ENCODE results near the gene DUSP22.

DUSP22 gene

DNA sequence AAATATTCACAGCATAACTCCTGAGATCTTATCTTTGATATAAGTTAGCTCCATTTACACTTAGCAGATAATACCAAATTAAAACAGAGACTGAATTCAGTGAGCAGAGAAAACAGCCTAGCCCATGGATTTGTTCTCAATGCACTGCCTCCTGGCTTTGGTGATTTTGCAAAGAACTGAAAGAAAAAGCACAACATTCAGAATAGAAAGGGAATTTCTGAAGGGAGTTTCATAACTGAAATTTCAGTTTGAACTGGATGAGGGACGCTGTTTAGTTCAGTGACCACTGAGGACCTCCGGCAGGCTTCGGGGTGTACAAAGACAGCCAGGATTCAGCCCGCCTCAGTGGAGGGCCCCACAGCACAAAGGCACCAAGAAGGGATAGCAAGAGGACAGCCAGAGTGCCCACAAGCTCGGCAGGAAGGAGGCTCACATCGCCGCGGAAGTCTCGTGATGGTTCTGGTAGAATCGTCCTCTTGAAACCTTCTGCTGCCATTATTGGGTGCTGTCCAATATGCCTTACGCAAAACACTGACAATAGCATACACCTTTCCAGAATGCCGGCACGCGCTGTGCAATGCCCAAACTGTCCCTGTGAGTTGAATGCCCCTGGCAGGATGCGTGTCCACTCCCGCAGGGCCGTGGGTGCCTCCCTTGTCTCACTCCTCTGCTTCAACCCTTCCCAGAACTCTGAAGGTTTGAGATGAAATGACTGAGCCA lies 89.6 kb downstream of the DUSP22 start:
- DNase-seq: no peak

GRCh38 chr6:382883-383810 lies 90.9 kb downstream of the DUSP22 start:
- DNase-seq: no peak

- no peak for DNase-seq
These were observed 91.6 kb downstream of the DUSP22 start for GRCh38 chr6:383856-384255.

DNA sequence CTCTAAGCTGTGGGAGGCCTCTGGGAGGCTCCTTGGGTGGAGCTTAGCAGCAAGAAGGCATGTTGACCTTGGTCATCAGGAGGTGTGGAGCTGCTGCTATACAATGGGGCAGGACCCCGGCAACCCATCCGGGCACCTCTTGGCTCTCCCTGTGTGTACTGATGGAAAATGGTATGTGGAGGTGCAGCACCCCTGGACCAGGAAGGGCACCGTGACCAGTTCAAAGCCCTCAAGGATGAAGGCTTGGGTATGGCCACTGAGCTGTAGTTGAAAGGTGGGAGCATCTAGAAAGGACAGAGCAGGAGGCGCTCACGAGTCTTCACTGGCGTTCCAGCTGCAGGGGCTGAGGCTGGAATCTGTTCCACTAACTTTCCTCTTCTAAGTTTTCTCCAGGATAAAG lies 92.6 kb downstream of the DUSP22 start:
- DNase-seq: no peak

DNA sequence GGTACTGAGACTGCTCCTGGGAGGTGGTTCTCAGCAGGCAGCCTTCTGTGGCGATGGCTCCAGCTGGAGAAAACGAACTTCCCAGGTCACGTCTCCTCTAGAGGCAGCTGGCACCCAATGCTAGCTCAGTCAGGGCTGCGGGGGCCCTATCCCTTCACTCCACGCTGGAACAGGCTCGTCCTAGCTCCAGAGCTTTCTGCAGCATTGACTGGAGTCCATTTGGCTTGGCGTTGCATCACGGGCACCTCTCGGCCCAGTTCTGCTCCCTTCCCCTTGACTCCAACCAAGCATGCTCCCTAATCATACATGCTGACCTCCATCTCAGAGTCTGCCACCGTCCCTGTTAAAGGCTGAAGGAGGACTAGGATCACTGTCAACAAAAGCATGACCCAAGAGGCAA lies 93.3 kb downstream of the DUSP22 start:
- DNase-seq: no peak

GRCh38 chr6:386688-387266 lies 94.5 kb downstream of the DUSP22 start:
- DNase-seq: no peak

- DNase-seq: no peak
These were observed 95.0 kb downstream of the DUSP22 start for GRCh38 chr6:387293-387741.

DNA sequence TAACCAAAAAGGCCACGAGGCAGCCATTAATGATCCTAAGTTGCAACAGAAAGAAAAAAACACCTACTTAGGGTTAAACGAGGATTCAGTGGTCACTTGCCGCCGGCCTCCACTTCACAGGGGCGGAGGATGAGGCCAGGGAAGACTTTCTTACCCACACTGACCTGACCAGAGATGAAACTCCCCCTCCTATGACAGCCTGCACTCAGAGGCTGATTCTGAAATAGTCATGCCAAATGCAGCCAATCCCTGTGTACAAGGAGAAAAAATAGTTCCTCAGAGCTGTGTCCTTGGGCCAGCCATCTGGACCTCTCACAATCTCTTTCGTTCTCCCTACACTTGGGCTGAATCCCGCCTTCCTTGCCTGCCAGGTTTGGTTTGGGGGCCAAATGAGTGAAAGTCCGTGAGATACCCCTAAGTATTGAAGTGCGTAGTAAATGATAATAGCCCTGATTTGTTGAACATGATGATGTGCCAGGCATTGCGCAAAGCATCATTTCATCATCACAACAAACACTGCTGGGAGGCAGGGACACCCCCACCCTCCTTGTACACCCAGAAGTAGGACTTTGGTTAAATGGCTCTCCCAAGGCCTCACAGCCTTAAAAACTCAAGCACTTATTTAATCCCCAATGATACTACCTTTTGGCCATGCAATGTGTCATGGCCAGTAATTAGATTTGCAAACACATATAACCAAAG lies 96.1 kb downstream of the DUSP22 start:
- DNase-seq: no peak

GRCh38 chr6:389143-389542 lies 96.9 kb downstream of the DUSP22 start:
- DNase-seq: no peak

DNA sequence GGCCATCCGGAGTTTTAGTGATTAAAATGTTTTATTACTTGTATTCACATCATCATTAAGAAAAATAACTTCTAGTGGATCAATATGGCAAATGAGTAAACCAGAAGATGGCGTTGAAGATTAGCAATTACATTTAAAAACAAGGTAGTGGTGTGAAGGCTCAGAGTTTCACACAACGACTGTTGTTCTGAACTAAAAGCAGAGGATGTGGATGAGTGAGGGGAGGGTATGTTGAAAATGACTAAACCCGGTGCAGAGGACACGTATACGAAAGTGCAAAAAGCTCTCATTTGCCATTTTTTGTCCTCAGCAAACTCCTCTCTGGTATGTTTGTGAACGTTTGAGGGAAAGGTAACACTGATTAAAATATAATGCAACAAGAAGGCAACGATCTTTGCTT lies 97.3 kb downstream of the DUSP22 start:
- DNase-seq: no peak

- DNase-seq: no peak
These were observed 98.7 kb downstream of the DUSP22 start for GRCh38 chr6:390914-391558.

DNA sequence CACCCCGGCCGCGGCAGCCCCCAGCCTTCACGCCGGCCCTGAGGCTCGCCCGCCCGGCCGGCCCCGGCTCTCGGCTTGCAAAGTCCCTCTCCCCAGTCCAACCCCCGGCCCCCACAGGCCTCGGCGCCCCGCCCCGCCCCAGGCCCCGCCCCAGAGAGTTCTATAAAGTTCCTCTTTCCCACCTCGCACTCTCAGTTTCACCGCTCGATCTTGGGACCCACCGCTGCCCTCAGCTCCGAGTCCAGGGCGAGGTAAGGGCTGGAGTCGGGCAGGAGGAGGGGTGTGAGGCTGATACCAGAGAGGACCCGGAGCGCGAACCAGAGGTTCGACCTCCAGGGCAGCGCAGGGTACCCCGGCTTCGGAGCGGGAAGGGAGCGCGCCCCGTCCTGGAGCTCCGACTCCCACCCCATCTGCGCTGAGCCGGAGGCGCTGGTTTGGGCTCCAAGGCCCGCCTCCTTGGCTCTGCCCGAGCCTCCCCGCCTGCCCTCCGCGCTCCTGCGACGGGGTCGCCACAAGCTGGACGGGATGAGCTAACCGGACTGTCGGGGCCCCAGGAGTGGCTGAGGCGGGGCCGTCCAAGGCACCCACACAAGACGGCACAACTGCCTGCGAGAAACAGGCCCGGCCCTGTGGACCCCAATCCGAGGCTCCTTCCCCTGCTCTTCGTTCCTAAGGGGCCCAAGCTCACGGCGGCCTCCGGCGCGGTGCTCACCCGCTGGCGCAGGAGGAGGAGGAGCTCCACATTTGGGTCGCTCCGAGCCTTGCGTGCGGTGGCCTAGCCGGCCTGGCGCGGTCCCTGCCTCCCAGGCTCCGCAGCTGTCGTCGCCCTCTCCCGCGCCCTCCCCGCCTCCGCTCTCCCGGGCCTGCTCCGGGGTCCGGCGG lies 99.5 kb downstream of the DUSP22 start, which contains the start of gene IRF4:
IRF4 (plus strand) TSS at position 194 of the 882 bp plus-strand sequence. CDS start 1,401 bp downstream, outside the sequence.
- DNase-seq: peak; percentile 35 to 75 (median 58)

- DNase-seq: peak in 1 of 4 experiments; percentile 23
These were observed 100.4 kb downstream of the DUSP22 start for GRCh38 chr6:392441-393390.

GRCh38 chr6:393391-394221 lies 101.3 kb downstream of the DUSP22 start:
- no peak for DNase-seq

DNA sequence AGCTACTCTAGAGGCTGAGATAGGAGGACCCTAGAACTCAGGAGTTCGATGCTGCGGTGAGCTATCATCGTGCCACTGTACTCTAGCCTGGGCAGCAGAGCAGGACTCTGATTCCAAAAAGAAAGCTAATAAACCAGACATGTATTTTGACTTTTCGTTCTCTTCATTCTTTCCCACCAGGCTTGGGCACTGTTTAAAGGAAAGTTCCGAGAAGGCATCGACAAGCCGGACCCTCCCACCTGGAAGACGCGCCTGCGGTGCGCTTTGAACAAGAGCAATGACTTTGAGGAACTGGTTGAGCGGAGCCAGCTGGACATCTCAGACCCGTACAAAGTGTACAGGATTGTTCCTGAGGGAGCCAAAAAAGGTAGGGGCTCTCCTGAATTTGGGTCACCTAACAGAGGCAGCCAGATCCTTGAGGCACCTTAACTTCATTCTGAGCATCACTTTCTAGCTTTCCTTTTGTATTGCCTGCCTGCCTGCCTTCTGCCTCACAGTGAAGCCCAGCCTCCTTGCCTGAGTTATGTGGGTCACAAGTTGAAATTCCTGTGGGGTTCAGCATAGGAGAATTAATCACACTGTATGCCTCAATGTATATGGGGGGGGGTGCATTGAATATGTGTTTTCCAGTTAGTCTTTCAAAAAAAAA lies 102.5 kb downstream of the DUSP22 start:
- no peak for DNase-seq

- DNase-seq: no peak
These were observed 103.3 kb downstream of the DUSP22 start for GRCh38 chr6:395432-396125.

DNA sequence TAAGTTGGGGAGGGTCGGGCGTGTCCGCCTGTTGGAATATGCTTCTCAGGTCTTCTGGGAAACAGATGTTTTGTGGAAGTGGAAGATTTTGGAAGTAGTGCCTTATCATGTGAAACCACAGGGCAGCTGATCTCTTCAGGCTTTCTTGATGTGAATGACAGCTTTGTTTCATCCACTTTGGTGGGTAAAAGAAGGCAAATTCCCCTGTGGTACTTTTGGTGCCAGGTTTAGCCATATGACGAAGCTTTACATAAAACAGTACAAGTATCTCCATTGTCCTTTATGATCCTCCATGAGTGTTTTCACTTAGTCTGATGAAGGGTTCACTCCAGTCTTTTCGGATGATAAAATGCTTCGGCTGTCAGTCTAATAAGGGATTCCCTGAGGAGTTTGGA lies 103.8 kb downstream of the DUSP22 start:
- no peak for DNase-seq

DNA sequence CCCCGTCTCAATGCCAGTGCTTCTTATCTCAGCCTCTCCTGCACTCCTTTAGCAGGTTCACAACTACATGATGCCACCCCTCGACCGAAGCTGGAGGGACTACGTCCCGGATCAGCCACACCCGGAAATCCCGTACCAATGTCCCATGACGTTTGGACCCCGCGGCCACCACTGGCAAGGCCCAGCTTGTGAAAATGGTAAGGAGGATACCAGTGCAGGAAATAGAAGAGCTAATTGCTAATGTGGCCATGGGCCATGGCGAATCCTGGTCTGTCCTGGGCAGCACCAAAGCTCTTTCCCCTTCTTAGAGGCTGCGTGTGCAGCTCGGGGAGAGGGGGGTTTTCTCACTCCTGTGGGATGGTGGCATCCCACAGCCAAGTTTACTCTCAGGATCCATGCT lies 104.8 kb downstream of the DUSP22 start:
- DNase-seq: no peak

Data from activated CD4-positive, CD25-positive, alpha-beta regulatory T cell (primary cell).